ENCODE data around the gene PBX3. TPM values are rescaled to one million over a fixed set of nuclear protein-coding genes. Genes with fewer than 3 reads are reported as not detected.

PBX3 gene
- total RNA-seq, 6 experiments from 2014 or later, result 13.0 to 20.2 (median 15.0) TPM

DNA sequence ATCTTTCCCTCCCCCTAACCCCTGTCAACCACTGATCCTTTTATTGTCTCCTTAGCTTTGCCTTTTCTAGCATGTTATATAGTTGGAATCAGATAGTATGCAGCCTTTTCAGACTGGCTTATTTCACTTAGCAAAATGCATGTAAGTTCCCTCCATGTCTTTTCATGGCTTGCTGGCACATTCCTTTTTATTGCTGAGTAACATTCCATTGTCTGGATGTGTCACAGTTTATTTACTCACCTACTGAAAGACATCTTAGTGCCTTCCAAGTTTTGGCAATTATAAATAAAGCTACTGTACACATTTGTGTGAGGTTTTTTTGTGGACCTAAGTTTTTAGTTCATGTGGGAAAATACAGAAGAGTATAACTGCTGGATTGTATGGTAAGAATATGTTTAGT lies 230.1 kb downstream of the PBX3 start:
- Histone ChIP-seq H3K9me3 (peaks cover 0 to 4% (median 0%) of the 10 kb centered on the region in 4 donors), H3K4me1 (no peaks in the 10 kb centered on the region), H3K27ac (no peak overlapping the region), H3K27me3 (no peaks in the 10 kb centered on the region), H3K36me3 (no peaks in the 10 kb centered on the region), H3K4me3 (no peak overlapping the region)
- TF ChIP-seq CTCF (IDR thresholded peaks at IDR 0.05) (no peak), POLR2A (IDR thresholded peaks at IDR 0.05) (no peak)
- DNase-seq (no peak), ATAC-seq (no peak)
- intact Hi-C loops (cut with DNase I), result no loop called here

- 67% methylated on average over 1 of the region's 1 CpG for WGBS (ENCODE audit: insufficient coverage, low coverage, low lambda C conversion rate, missing lambda C conversion rate)
- no peaks in the 10 kb centered on the region for H3K36me3 ChIP-seq
- no peak overlapping the region for H3K4me3 ChIP-seq
- peaks cover 0 to 4% (median 0%) of the 10 kb centered on the region in 4 donors for H3K9me3 ChIP-seq
- no peak for TF ChIP-seq CTCF (IDR thresholded peaks at IDR 0.05)
- no peak for TF ChIP-seq POLR2A (IDR thresholded peaks at IDR 0.05)
- DNase-seq (no peak), ATAC-seq (no peak)
- intact Hi-C loops (cut with DNase I), result no loop called here
- no peaks in the 10 kb centered on the region for H3K27me3 ChIP-seq
- no peaks in the 10 kb centered on the region for H3K4me1 ChIP-seq
- H3K27ac ChIP-seq, result no peak overlapping the region
Measured at GRCh38 chr9:125979383-125979782, 232.2 kb downstream of the PBX3 start.

DNA sequence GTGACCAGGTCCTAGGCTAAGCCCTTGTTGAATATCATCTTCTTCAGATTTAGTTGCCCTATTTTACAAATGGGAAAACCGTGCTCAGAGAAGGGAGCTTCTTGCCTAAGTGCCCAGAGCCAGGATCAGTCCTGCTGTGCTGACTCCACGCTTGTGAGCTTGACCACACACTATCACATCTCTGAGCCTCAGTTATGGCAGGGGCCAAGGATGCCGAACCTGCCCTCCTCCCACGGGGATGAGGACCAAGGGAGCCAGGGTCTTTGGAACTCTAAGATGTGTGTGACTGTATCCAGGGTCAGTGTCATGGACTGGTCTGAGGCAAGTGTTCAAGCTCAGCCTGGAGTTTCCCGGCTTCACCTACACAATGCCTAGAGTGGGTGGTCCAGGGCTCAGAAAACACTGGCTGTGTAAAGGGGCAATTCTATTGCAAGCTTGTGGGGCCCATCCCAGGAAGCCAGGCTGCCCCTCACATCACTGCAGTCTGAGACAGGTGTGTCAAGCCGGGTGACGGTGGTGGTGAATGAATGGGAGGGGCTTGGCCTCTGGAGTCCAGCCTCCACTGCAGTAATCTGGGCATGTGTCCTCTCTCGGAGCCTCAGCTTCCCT lies 235.7 kb downstream of the PBX3 start:
- Histone ChIP-seq H3K27me3 (no peaks in the 10 kb centered on the region), H3K4me1 (no peaks in the 10 kb centered on the region), H3K4me3 (no peak overlapping the region), H3K9me3 (peaks cover 0 to 4% (median 0%) of the 10 kb centered on the region in 4 donors), H3K36me3 (no peaks in the 10 kb centered on the region), H3K27ac (no peak overlapping the region)
- WGBS (ENCODE audit: insufficient coverage, low coverage, low lambda C conversion rate, missing lambda C conversion rate), result no CpG with 5 or more reads among the region's 8 CpGs
- intact Hi-C loops (cut with DNase I), result no loop called here
- DNase-seq, result peak in 1 of 3 donors; percentile 0
- ATAC-seq, result no peak
- TF ChIP-seq POLR2A (IDR thresholded peaks at IDR 0.05) (no peak), CTCF (IDR thresholded peaks at IDR 0.05) (no peak)

GRCh38 chr9:125983681-125984080 lies 236.5 kb downstream of the PBX3 start:
- Histone ChIP-seq H3K4me1 (no peaks in the 10 kb centered on the region), H3K36me3 (no peaks in the 10 kb centered on the region), H3K27ac (no peak overlapping the region), H3K4me3 (no peak overlapping the region), H3K27me3 (no peaks in the 10 kb centered on the region), H3K9me3 (peaks cover 0 to 4% (median 0%) of the 10 kb centered on the region in 4 donors)
- ATAC-seq (no peak), DNase-seq (peak in 1 of 3 donors; percentile 5)
- WGBS (ENCODE audit: insufficient coverage, low coverage, low lambda C conversion rate, missing lambda C conversion rate), result 82% methylated on average over 5 of the region's 5 CpGs
- TF ChIP-seq POLR2A (IDR thresholded peaks at IDR 0.05) (no peak), CTCF (IDR thresholded peaks at IDR 0.05) (no peak)
- intact Hi-C loops (cut with DNase I), result no loop called here

- ATAC-seq (no peak), DNase-seq (peak in 2 of 3 donors; percentile 3 to 17)
- Histone ChIP-seq H3K9me3 (peaks cover 0 to 2% (median 0%) of the 10 kb centered on the region in 4 donors), H3K4me1 (no peaks in the 10 kb centered on the region), H3K36me3 (no peaks in the 10 kb centered on the region), H3K27me3 (no peaks in the 10 kb centered on the region), H3K4me3 (no peak overlapping the region), H3K27ac (no peak overlapping the region)
- TF ChIP-seq CTCF (IDR thresholded peaks at IDR 0.05) (no peak), POLR2A (IDR thresholded peaks at IDR 0.05) (no peak)
- no CpG with 5 or more reads among the region's 2 CpGs for WGBS (ENCODE audit: insufficient coverage, low coverage, low lambda C conversion rate, missing lambda C conversion rate)
- intact Hi-C loops (cut with DNase I), result no loop called here
Measured at GRCh38 chr9:125984461-125984860, 237.3 kb downstream of the PBX3 start.
